Ascending aorta (tissue), 2 donors: Measurements from ENCODE around the gene FAM162A. TPM values are rescaled to one million over a fixed set of nuclear protein-coding genes. Genes with fewer than 3 reads are reported as not detected.
A peak's percentile ranks its signal among the peaks of the same experiment; 100 is the strongest.

Source experiments
- DNase-seq, 2 donors: peaks; one replicate each; pipeline ENCODE4 v3.0.0-alpha.2; 2019; ENCODE audit warnings: low spot score in 2 of 2
- H3K27ac ChIP-seq, 2 donors: fragments of 200-600 bp; sonication (generic); one replicate each; pipeline ENCODE4 v1.5.1; 2016 to 2017; ENCODE audit warnings: mild to moderate bottlenecking in 1 of 2
- H3K27me3 ChIP-seq: fragments of 200-600 bp; sonication (generic); one replicate; pipeline ENCODE4 v1.5.1; 2017
- H3K36me3 ChIP-seq, 2 donors: fragments of 200-600 bp; sonication (generic); one replicate each; pipeline ENCODE4 v1.5.1; 2016
- H3K4me1 ChIP-seq, 2 donors: fragments of 200-600 bp; sonication (generic); one replicate each; pipeline ENCODE4 v1.5.1; 2016 to 2017; ENCODE audit warnings: mild to moderate bottlenecking in 1 of 2
- H3K4me3 ChIP-seq, 2 donors: fragments of 200-600 bp; sonication (generic); one replicate each; pipeline ENCODE4 v1.5.1; 2016 to 2017; ENCODE audit warnings: mild to moderate bottlenecking in 1 of 2
- H3K9me3 ChIP-seq, 2 donors: fragments of 200-600 bp; sonication (generic); one replicate each; pipeline ENCODE4 v1.5.1; 2016
- CTCF ChIP-seq, 3 experiments: fragments of 200-600 bp in 2 of 3; fragments of 450-650 bp in 1 of 3; sonication (generic) in 2 of 3; IDR thresholded peaks; one replicate each; pipeline ENCODE4 v1.5.1; 2016 to 2019; ENCODE audit warnings: antibody characterized with exemption in 3 of 3, mild to moderate bottlenecking in 1 of 3, moderate library complexity in 1 of 3
- intact Hi-C: fragments of 100-400 bp; cut with DNase I; formaldehyde crosslinking; loops from one replicate; pipeline ENCODE4 v1.15.1; 2023
- total RNA-seq: library from RNA; depleted of rRNA; stranded (reverse); fragments of >200 nt; gene quantifications from one replicate; pipeline ENCODE4 v1.1.0, GENCODE V29; 2016

Gene FAM162A
- 17.1 TPM for total RNA-seq

- Histone ChIP-seq H3K27me3 (no peaks in the 10 kb centered on the region), H3K4me3 (peak within 1 kb of the TSS; percentile 73 to 76), H3K36me3 (no peaks in the 10 kb centered on the region), H3K27ac (peak within 1 kb of the TSS; percentile 82 to 90), H3K4me1 (peaks cover 0 to 6% of the 10 kb centered on the region in 2 donors), H3K9me3 (no peaks in the 10 kb centered on the region)
- TF ChIP-seq CTCF (IDR thresholded peaks at IDR 0.05), result peak; percentile 43 to 61 (median 48)
- intact Hi-C loops, result loop anchor here (1.0 to 10.0 kb wide), 5 partner anchors 32 to 839 kb away; partner anchors contain the start of genes KPNA1, PARP14, POLQ and WDR5B
- DNase-seq, result peak; percentile 68 to 96
Measured at GRCh38 chr3:122383771-122384697, at the start of gene FAM162A. Gene FAM162A (plus strand): TSS chr3:122384182. CDS start chr3:122384266, 84 bp downstream.

- no peak overlapping the region for H3K27ac ChIP-seq
- intact Hi-C loops, result no loop called here
- no peak for TF ChIP-seq CTCF (IDR thresholded peaks at IDR 0.05)
Measured at GRCh38 chr3:122342803-122343202, 41.2 kb upstream of the FAM162A start.

GRCh38 chr3:122343654-122344053 lies 40.3 kb upstream of the FAM162A start:
- Histone ChIP-seq H3K27me3 (no peaks in the 10 kb centered on the region), H3K9me3 (no peaks in the 10 kb centered on the region), H3K36me3 (no peaks in the 10 kb centered on the region), H3K4me3 (no peak overlapping the region), H3K4me1 (no peaks in the 10 kb centered on the region), H3K27ac (no peak overlapping the region)
- intact Hi-C loops, result no loop called here
- no peak for TF ChIP-seq CTCF (IDR thresholded peaks at IDR 0.05)
- no peak for DNase-seq

More at GRCh38 chr3:122342803-122343202, 41.2 kb upstream of the FAM162A start:
- Histone ChIP-seq H3K4me1 (no peaks in the 10 kb centered on the region), H3K36me3 (no peaks in the 10 kb centered on the region), H3K9me3 (no peaks in the 10 kb centered on the region), H3K4me3 (no peak overlapping the region), H3K27me3 (no peaks in the 10 kb centered on the region)
- DNase-seq, result no peak

GRCh38 chr3:122349171-122349570 lies 34.8 kb upstream of the FAM162A start:
- Histone ChIP-seq H3K36me3 (no peaks in the 10 kb centered on the region), H3K4me1 (no peaks in the 10 kb centered on the region), H3K27me3 (no peaks in the 10 kb centered on the region), H3K9me3 (no peaks in the 10 kb centered on the region), H3K27ac (no peak overlapping the region), H3K4me3 (no peak overlapping the region)
- intact Hi-C loops, result no loop called here
- no peak for TF ChIP-seq CTCF (IDR thresholded peaks at IDR 0.05)
- no peak for DNase-seq

- no peaks in the 10 kb centered on the region for H3K4me1 ChIP-seq
- DNase-seq, result no peak
- H3K27ac ChIP-seq, result no peak overlapping the region
- H3K9me3 ChIP-seq, result no peaks in the 10 kb centered on the region
- no peaks in the 10 kb centered on the region for H3K27me3 ChIP-seq
- H3K36me3 ChIP-seq, result no peaks in the 10 kb centered on the region
- intact Hi-C loops, result no loop called here
- no peak overlapping the region for H3K4me3 ChIP-seq
- TF ChIP-seq CTCF (IDR thresholded peaks at IDR 0.05), result no peak
Measured at GRCh38 chr3:122350814-122351418, 33.1 kb upstream of the FAM162A start.
